NB4 (cell line): ENCODE measurements around the gene SNTA1.

Source experiments
- CTCF ChIP-seq: IDR thresholded peaks from one replicate; pipeline ENCODE4 v1.5.1; 2012; ENCODE audit warnings: low read depth, low read length
- MAX ChIP-seq: IDR thresholded peaks from 2 replicates; pipeline ENCODE4 v1.6.1; 2011; ENCODE audit warnings: low read depth, low read length
- MYC ChIP-seq: IDR thresholded peaks from 2 replicates; pipeline ENCODE4 v1.6.1; 2011; ENCODE audit warnings: low read depth, low read length
- POLR2A ChIP-seq: IDR thresholded peaks from 2 replicates; pipeline ENCODE4 v1.6.1; 2011; ENCODE audit warnings: mild to moderate bottlenecking; ENCODE audit not compliant: insufficient read length; ENCODE audit errors: extremely low read depth

- TF ChIP-seq CTCF (no peak), MYC (no peak), POLR2A (no peak), MAX (no peak)
These were observed 1.2 kb downstream of the SNTA1 start for GRCh38 chr20:33442136-33443005.
